GM18861 (cell line): Measurements from ENCODE around the gene MED12L.
"Not testable (repeated sequence)": the region's sequence is repeated elsewhere in the genome, so short reads cannot be mapped to it uniquely, and the experiment has no call there.

ENCODE experiments used
- ATAC-seq: cut with Tn5 transposase; IDR thresholded peaks from one replicate; pipeline ENCODE4 v1.9.1; 2021; ENCODE audit not compliant: unreplicated experiment

Gene MED12L

GRCh38 chr3:151366993-151367392 is 281.5 kb downstream of the MED12L start:
- no peak for ATAC-seq

- no peak for ATAC-seq
Measured at GRCh38 chr3:151367448-151367847, 282.0 kb downstream of the MED12L start.

DNA sequence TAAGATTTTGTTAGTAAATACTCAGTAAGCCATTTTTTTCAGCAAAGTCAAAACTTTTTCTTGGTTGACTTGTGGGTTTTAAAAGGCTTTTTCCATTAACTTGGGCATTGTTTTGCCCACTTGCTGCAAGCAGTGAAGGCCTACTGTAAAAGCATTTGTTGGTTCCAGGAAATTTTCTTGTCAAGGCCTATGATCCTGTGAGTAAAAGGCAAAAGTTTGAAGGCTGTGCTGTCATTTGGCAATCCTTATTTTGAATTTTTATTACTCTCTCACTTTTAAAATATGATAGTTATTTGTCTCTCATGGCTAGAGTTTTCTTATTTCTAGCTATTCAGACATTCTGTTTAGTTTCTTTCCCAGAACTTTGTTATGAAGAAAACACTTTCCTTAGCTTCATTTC is 286.1 kb downstream of the MED12L start:
- no peak for ATAC-seq

DNA sequence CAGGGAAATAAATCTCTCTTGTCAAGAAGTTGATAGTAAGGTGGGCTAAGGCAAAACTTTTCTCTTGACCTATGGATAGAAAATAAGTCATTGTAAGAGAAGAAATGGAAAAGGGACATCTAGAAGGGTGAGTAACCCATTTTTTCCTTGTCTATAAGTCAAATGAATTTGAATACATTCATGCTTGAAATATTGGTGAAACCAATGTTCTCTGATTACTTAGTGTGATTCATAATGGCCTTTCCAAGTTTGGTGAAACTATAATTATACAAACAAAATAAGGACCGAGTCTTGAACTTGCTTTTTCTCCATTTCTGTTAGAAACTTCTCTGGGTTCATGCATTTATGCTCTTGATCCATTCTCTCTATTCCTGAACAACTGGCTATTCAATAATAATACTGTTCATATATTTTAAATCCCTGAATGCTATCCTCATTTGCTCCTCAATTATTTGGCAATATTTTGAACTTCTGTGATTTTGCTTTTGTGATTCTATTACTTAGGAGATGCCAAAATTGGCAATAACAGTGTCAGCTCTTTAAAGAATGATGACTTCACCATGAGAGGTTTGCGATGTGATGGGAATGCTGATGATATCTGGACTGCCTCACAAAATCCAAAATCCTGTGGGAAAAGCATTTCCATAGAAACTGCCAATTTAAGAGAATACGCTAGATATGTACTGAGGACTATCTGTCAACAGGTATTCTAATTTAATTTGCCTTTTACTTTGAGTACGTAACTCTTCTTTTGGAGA is 286.8 kb downstream of the MED12L start:
- ATAC-seq = no peak

- ATAC-seq = no peak
Measured at GRCh38 chr3:151377768-151378385, 292.4 kb downstream of the MED12L start.

- no peak for ATAC-seq
Measured at GRCh38 chr3:151379083-151379734, 293.7 kb downstream of the MED12L start.

DNA sequence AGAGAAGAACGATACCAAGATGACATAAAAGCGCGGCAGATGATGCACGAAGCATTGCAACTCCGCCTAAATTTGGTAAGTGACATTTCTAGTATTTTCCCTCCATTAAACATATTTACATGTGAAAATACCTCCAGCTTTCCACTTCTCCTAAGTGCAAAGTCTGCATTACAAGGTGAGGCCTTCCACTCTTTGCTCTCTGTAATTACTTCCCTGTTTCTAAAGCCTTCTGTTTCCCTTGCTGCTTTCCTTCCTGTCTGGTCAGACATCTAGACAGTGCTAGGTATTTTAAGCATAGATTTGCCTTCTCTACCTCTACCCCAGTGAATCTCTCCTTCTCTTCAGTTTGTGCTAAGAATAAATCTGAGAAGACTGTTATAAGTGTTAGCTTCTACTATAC is 297.2 kb downstream of the MED12L start:
- peak; percentile 28 for ATAC-seq

DNA sequence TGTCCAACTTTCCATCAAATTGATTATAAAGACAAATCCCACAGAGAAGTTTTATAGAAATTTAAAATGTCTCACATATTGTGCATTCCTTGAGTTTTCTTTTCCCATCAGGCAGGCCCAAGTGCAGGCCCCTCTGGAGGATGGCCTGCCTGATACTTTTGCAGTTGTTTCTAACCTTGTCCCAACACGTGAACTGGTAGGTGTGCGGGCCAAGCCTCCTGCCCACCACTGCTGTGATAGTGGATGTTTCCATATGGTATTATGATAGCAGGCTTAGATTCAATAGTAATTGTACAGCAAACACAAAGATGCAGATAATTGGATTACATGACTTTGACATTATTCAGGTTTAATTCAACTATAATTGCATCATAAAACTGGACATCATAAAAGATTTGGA is 297.6 kb downstream of the MED12L start:
- ATAC-seq = no peak

DNA sequence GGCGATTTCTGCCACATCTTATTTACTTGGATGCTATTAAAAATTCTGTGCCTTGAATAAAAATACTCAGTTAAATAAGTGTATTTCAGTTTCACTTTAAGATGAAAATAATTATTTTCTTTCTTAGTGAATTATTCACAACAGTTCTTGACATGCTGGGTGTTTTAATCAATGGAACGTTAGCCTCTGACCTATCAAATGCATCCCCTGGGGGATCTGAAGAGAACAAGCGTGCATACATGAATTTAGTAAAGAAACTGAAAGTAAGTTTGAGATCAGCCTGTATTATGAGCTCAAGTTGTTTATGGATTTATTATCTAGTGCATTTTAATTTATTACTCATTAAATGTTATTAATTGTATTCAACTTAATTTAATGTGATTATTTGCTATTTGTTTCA is 298.5 kb downstream of the MED12L start:
- peak; percentile 58 for ATAC-seq

DNA sequence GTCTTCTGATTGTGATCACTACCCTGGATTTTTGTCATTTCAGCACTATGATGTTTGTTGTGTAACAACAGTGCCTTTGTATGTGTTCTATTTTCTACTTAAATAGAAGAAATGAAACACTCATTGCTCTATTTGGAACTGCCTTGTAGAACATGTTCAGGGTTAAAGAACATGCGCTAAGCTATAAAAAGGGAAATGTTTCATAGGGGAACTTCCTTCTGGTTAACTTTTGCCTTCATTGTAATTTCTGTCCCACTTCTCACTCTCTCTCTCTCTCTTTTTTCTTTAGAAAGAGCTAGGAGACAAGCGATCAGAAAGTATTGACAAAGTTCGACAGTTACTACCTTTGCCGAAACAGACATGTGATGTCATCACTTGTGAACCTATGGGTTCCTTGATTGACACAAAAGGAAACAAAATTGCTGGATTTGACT is 299.3 kb downstream of the MED12L start, which contains the start of gene P2RY12:
P2RY12 (minus strand) TSS at position 13 of the 434 bp plus-strand sequence. CDS start 45,908 bp downstream, outside the sequence.
- peak; percentile 32 for ATAC-seq

GRCh38 chr3:151386056-151386455 is 300.6 kb downstream of the MED12L start:
- no peak for ATAC-seq

GRCh38 chr3:151387432-151387831 is 302.0 kb downstream of the MED12L start:
- ATAC-seq = peak; percentile 20

DNA sequence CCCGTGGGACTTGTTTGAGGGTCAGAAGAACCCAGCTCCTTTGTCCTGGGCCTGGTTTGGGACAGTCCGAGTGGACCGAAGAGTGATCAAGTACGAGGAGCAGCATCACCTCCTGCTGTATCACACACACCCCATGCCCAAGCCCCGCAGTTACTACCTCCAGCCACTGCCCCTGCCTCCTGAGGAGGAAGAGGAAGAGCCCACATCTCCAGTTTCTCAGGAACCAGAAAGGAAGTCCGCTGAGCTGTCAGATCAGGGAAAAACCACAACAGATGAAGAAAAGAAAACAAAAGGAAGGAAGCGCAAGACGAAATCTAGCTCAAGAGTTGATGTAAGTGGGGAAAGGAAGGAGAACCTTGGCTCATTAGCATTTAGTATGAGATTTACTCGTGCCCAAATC is 302.4 kb downstream of the MED12L start:
- peak; percentile 12 for ATAC-seq

DNA sequence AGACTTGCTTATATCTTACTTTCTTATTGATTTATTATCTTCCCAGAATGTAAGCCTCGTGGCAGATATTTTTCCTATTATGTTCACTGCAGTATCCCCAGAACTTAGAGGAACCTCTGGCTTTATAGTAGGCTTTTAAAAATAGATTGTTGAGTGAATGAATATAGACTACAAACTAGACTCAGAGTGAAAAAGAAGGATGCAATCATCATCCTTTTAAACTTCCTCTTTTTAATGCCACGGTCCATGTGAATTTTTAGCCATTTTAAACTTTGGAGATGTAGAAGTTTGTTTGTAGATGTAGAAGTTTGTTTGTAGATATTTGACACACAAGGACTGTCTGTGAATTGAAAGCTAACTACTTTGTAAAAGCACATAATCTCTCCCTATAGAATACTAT is 306.3 kb downstream of the MED12L start:
- ATAC-seq = no peak

DNA sequence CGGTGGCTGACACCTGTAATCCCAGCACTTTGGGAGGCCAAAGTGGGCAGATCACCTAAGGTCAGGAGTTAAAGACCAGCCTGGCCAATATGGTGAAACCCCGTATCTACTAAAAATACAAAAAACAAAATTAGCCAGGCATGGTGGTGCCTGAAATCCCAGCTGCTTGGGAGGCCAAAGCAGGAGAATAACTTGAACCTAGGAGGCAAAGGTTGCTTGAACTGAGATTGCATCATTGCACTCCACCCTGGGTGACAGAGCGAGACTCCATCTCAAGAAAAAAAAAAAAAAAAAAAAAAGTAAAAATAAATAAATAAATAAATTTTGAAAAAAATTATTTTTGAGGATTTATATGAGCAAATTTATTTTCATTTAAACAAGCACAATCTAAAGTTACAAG is 306.7 kb downstream of the MED12L start:
- ATAC-seq = not testable (repeated sequence)

- no peak for ATAC-seq
Measured at GRCh38 chr3:151393146-151393830, 307.8 kb downstream of the MED12L start.

- ATAC-seq = no peak
Measured at GRCh38 chr3:151393941-151394340, 308.5 kb downstream of the MED12L start.

- ATAC-seq = no peak
Measured at GRCh38 chr3:151394611-151395010, 309.1 kb downstream of the MED12L start.

GRCh38 chr3:151395806-151396205 is 310.3 kb downstream of the MED12L start:
- ATAC-seq = no peak

DNA sequence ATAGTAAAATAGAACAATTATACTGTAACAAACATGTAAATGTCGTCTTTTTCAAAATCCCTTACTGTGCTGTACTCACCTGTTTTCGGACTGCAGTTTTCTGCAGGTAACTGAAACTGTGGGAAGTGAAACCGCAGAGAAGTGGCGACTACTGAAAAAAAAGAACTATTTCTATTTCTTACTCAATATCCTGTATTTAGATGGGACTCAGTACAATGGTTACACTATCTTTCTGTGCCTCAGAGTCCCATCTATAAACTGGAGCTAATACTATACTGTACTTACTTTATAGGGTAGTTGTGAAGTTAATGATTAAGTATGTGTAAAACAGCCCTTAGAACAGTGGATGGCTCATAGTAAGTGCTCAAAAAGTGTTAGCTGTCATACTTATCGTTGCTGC is 313.4 kb downstream of the MED12L start:
- ATAC-seq = peak; percentile 68

GRCh38 chr3:151400341-151400740 is 314.9 kb downstream of the MED12L start:
- no peak for ATAC-seq
